Ovary (tissue), 9 donors: ENCODE data around the gene ALPI. TPM values are rescaled to one million over a fixed set of nuclear protein-coding genes. Genes with fewer than 3 reads are reported as not detected.
A peak's percentile ranks its signal among the peaks of the same experiment; 100 is the strongest.

Experiments used
- DNase-seq, 5 donors: peaks; one replicate each; pipeline ENCODE4 v3.0.0-alpha.2; 2019 to 2020
- H3K27ac ChIP-seq, 2 donors: fragments of 200-600 bp; one replicate each; pipeline versions ENCODE4 v1.5.1 to v1.8.0; 2019 to 2022
- H3K27me3 ChIP-seq: fragments of 200-600 bp; one replicate; pipeline ENCODE4 v1.8.0; 2022
- H3K36me3 ChIP-seq: fragments of 200-600 bp; sonication (generic); one replicate; pipeline ENCODE4 v1.5.1; 2019
- H3K4me1 ChIP-seq: one replicate; pipeline ENCODE4 v1.8.1; 2013; ENCODE audit warnings: mild to moderate bottlenecking, moderate library complexity; ENCODE audit not compliant: insufficient read depth
- H3K4me3 ChIP-seq: fragments of 200-600 bp; sonication (generic); one replicate; pipeline ENCODE4 v1.5.1; 2017
- H3K9me3 ChIP-seq, 2 donors: fragments of 200-600 bp in 1 of 2; sonication (generic) in 1 of 2; one replicate each; pipeline versions ENCODE4 v1.5.1 to v1.8.1; 2013 to 2019; ENCODE audit warnings: mild to moderate bottlenecking in 1 of 2, moderate library complexity in 1 of 2
- CTCF ChIP-seq, 3 donors: fragments of 450-650 bp in 2 of 3; fragments of 200-600 bp in 1 of 3; IDR thresholded peaks; one replicate each; pipeline versions ENCODE4 v1.5.1 to v1.8.0; 2016 to 2022; ENCODE audit warnings: antibody characterized with exemption in 3 of 3, mild to moderate bottlenecking in 1 of 3
- EP300 ChIP-seq: sonication (generic); formaldehyde crosslinking; IDR thresholded peaks from one replicate; pipeline ENCODE4 v1.6.1; 2017; ENCODE audit warnings: antibody characterized with exemption
- POLR2A ChIP-seq: fragments of 450-650 bp; IDR thresholded peaks from one replicate; pipeline ENCODE4 v1.6.1; 2017; ENCODE audit warnings: antibody characterized with exemption, mild to moderate bottlenecking, moderate library complexity
- WGBS, 3 donors: extraction: QIAGEN DNeasy Blood & Tissue Kit in 1 of 3; methylation state at CpG; one replicate each; pipeline versions ENCODE4 v1.1.5 to v1.1.7; 2013 to 2017; 5-methylcytosine and 5-hydroxymethylcytosine counted together
- intact Hi-C, 4 donors: fragments of 100-400 bp; cut with DNase I; formaldehyde crosslinking; loops; one replicate each; pipeline versions ENCODE4 v1.11.0 to v1.15.1; 2022 to 2023
- polyA plus RNA-seq, 2 donors: library from polyadenylated mRNA; stranded (reverse); fragments of 200-250 nt in 1 of 2; fragments of 350-450 nt in 1 of 2; fragmentation: Illumina TruSeq in 1 of 2; extraction: RNeasy Lipid Tissue Mini Kit (QIAGEN cat#74804) in 1 of 2; gene quantifications; one replicate each; pipeline ENCODE4 v1.2.3, GENCODE V29; 2013 to 2014
- total RNA-seq, 7 donors: library from RNA; depleted of rRNA in 2 of 7; stranded (reverse); fragments of >200 nt in 2 of 7; fragmentation: NEBNext Ultra II Directional in 3 of 7; extraction: Animal tissue kit (Norgen Biotek cat#: 25700) in 3 of 7; gene quantifications; one replicate each; pipeline versions ENCODE4 v1.1.0 to v1.2.4, GENCODE V29; 2016 to 2023
- donor health status: DM: no; HTN: no; CAD: no; lungs with moderate emphysema.
- donor health status: DM: no; HTN: no; CAD: no.
- donor health status: Bipolar disorder and iron deficiency.
- donor health status: DM: yes; HTN: yes; CAD: no.
- donor health status: DM: no; HTN: no; CAD: no.
- donor health status: DM: yes; HTN: yes; CAD: no.

The ALPI gene
- total and polyA plus RNA-seq, 9 donors, result 0.72 TPM; not detected in 8

- Histone ChIP-seq H3K9me3 (no peaks in the 10 kb centered on the region), H3K27ac (no peak overlapping the region), H3K27me3 (no peaks in the 10 kb centered on the region), H3K4me1 (no peaks in the 10 kb centered on the region), H3K36me3 (no peaks in the 10 kb centered on the region), H3K4me3 (peak overlapping the region; percentile 7)
- 2 to 8% (median 3%) methylated on average over 87 to 111 of the region's 111 CpGs for WGBS, 3 donors
- DNase-seq, result peak in 4 of 5 donors; percentile 20 to 53 (median 40)
- TF ChIP-seq POLR2A (no peak), EP300 (no peak), CTCF (IDR thresholded peaks at IDR 0.05) (no peak)
- intact Hi-C loops, result no loop called here
Measured at GRCh38 chr2:232485757-232486557, 30.0 kb downstream of the ALPI start.

- H3K9me3 ChIP-seq, result no peaks in the 10 kb centered on the region
- H3K4me3 ChIP-seq, result peak overlapping the region; percentile 7
- DNase-seq, result peak in 4 of 5 donors; percentile 23 to 48 (median 35)
- intact Hi-C loops, result no loop called here
- TF ChIP-seq EP300, result no peak
- TF ChIP-seq CTCF (IDR thresholded peaks at IDR 0.05), result no peak
- TF ChIP-seq POLR2A, result no peak
- no peaks in the 10 kb centered on the region for H3K4me1 ChIP-seq
- H3K36me3 ChIP-seq, result no peaks in the 10 kb centered on the region
- no peaks in the 10 kb centered on the region for H3K27me3 ChIP-seq
- no peak overlapping the region for H3K27ac ChIP-seq
- 2 to 7% (median 5%) methylated on average over 37 to 74 of the region's 74 CpGs for WGBS, 3 donors
Measured at GRCh38 chr2:232486558-232487384, 30.8 kb downstream of the ALPI start.

GRCh38 chr2:232487385-232488096 is 31.6 kb downstream of the ALPI start, which contains the start of gene ECEL1:
ECEL1 (minus strand) TSS chr2:232487834; CDS start chr2:232486653, 1,181 bp downstream.
- H3K4me3 ChIP-seq, result peak within 1 kb of the TSS; percentile 7
- H3K9me3 ChIP-seq, result no peaks in the 10 kb centered on the region
- intact Hi-C loops, result no loop called here
- 1 to 2% (median 1%) methylated on average over 74 to 98 of the region's 102 CpGs for WGBS, 3 donors
- H3K4me1 ChIP-seq, result no peaks in the 10 kb centered on the region
- no peaks in the 10 kb centered on the region for H3K27me3 ChIP-seq
- peak in 4 of 5 donors; percentile 42 to 57 (median 46) for DNase-seq
- peak within 1 kb of the TSS in 1 of 2 donors; percentile 19 for H3K27ac ChIP-seq
- TF ChIP-seq CTCF (IDR thresholded peaks at IDR 0.05), result no peak
- peak; percentile 33 for TF ChIP-seq POLR2A
- no peaks in the 10 kb centered on the region for H3K36me3 ChIP-seq

GRCh38 chr2:232488097-232488711 is 32.3 kb downstream of the ALPI start:
- peak overlapping the region in 1 of 2 donors; percentile 19 for H3K27ac ChIP-seq
- intact Hi-C loops, result no loop called here
- no peak overlapping the region for H3K4me3 ChIP-seq
- no peaks in the 10 kb centered on the region for H3K4me1 ChIP-seq
- H3K27me3 ChIP-seq, result no peaks in the 10 kb centered on the region
- TF ChIP-seq CTCF (IDR thresholded peaks at IDR 0.05), result no peak
- no peak for TF ChIP-seq POLR2A
- no peak for TF ChIP-seq EP300
- H3K36me3 ChIP-seq, result no peaks in the 10 kb centered on the region
- DNase-seq, result peak in 3 of 5 donors; percentile 18 to 33 (median 29)
- no peaks in the 10 kb centered on the region for H3K9me3 ChIP-seq
- 65 to 68% (median 67%) methylated on average over 15 to 16 of the region's 16 CpGs for WGBS, 3 donors
